Activated T-helper 2 cell treated with anti-CD3 and anti-CD28 coated beads, Interferon-gamma antibody, Interleukin-2, Interleukin-4, amounts not matched to agents 10 μg/mL and 5 μg/mL and 100 μg/mL, durations not matched to agents 14 hours and 24 hours and 36 hours (primary cell): ENCODE data around the gene PPP4R1. TPM values are rescaled to one million over a fixed set of nuclear protein-coding genes. Genes with fewer than 3 reads are reported as not detected.

Source experiments
- DNase-seq: peaks from one replicate; pipeline ENCODE4 v3.0.0; 2021; ENCODE audit warnings: low spot score
- H3K27ac Mint-ChIP-seq: one replicate; pipeline ENCODE4 v1.8.0; 2021; ENCODE audit warnings: mixed read lengths
- H3K27me3 Mint-ChIP-seq: one replicate; pipeline ENCODE4 v1.8.0; 2021; ENCODE audit warnings: low read depth, mixed read lengths
- H3K36me3 Mint-ChIP-seq: one replicate; pipeline ENCODE4 v1.8.0; 2021; ENCODE audit warnings: low read depth, mixed read lengths
- H3K4me1 Mint-ChIP-seq: one replicate; pipeline ENCODE4 v1.8.0; 2021; ENCODE audit warnings: low read depth, mixed read lengths
- H3K4me3 Mint-ChIP-seq: one replicate; pipeline ENCODE4 v1.8.0; 2021; ENCODE audit warnings: low read depth, mild to moderate bottlenecking, moderate library complexity, mixed read lengths
- H3K9me3 Mint-ChIP-seq: one replicate; pipeline ENCODE4 v1.8.0; 2021; ENCODE audit warnings: mixed read lengths
- intact Hi-C: fragments of 100-400 bp; cut with micrococcal nuclease; formaldehyde crosslinking; loops from one replicate; pipeline ENCODE4 v1.15.1; 2023
- total RNA-seq: library from RNA; stranded (reverse); gene quantifications from 2 replicates; pipeline ENCODE4 v1.2.3, GENCODE V29; 2022

The PPP4R1 gene
- total RNA-seq, 1 donor from 2014 or later = 44.3 TPM

DNA sequence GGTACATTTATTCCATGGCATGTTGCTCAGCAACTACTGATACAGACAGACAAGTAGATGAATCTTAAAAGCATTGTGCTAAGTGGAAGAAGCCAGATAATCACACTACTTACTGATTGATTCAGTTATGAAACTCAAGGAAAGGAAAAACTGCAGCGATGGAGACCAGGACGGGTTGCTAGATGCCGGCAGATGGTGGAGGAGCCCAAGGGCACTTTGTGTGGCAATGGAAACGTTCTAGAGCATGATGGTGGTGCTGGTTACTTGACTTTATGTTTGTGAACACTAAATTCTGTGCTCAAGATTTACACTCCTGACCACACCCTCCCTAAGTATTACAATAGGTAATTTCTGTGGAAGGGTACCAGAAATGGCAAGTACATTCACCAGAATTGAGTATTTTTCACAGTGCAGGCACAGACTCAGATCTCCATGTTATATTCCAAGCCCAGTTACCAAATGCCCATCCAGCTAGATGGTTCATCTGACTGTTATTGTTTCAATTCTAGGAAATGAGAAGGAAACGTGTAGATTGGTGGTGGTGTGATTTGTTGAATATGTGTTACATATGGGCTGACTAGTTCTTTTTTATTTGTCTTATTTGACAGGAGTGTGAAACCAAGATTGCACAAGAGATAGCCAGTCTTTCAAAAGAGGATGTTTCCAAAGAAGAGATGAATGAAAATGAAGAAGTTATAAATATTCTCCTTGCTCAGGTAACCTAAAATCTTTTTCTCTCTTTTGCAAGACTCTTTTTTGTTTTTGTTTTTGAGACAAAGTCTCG lies 83.9 kb downstream of the PPP4R1 start:
- DNase-seq = no peak
- Mint-ChIP-seq H3K27ac (no peak overlapping the region), H3K4me3 (no peak overlapping the region), H3K9me3 (peaks cover 18% of the 10 kb centered on the region), H3K27me3 (no peaks in the 10 kb centered on the region), H3K4me1 (peaks cover 9% of the 10 kb centered on the region), H3K36me3 (peaks cover 73% of the 10 kb centered on the region)
- intact Hi-C loops = no loop called here

DNA sequence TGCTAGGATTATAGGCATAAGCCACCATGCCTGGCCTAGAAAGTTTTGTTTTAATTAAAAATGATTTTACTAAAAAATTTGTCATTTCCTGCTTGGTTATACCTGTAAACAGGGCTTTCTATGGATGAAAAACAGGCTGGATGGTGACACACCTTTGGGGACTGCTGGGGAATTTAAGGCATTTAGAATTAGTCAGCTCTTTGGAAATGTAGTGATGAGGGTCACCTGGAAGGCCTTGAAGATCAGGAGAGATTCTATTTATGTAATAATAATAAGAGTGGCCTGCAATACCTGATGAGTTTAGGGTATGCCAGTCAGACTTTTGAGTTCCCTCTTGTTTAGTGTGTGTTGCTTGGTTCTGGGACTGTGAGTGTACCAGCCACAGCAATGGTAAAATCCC lies 87.9 kb downstream of the PPP4R1 start:
- intact Hi-C loops = no loop called here
- peaks cover 71% of the 10 kb centered on the region for H3K36me3 Mint-ChIP-seq
- peaks cover 9% of the 10 kb centered on the region for H3K4me1 Mint-ChIP-seq
- DNase-seq = no peak
- no peak overlapping the region for H3K27ac Mint-ChIP-seq
- no peak overlapping the region for H3K4me3 Mint-ChIP-seq
- H3K9me3 Mint-ChIP-seq = peaks cover 18% of the 10 kb centered on the region
- no peaks in the 10 kb centered on the region for H3K27me3 Mint-ChIP-seq

DNA sequence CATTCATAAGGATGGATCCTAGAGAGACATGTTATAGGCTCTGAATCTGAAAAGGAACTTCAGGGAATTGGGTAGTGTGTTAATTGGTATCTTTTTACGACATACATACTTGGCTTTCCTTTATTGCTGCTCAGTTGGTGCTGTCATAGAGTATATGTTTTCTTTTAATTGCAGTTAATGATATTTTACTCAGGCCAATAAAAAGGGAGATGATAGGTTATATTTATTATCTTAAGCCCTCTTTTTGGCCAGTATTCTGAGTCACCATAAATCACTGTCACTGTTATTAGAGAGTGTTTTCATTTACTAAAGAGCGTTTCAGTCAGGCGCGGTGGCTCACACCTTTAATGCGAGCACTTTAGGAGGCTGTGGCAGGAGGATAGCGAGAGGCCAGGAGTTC lies 91.4 kb downstream of the PPP4R1 start:
- Mint-ChIP-seq H3K9me3 (peaks cover 10% of the 10 kb centered on the region), H3K4me1 (no peaks in the 10 kb centered on the region), H3K27ac (no peak overlapping the region), H3K36me3 (peaks cover 50% of the 10 kb centered on the region), H3K27me3 (no peaks in the 10 kb centered on the region), H3K4me3 (no peak overlapping the region)
- no peak for DNase-seq
- intact Hi-C loops = no loop called here

DNA sequence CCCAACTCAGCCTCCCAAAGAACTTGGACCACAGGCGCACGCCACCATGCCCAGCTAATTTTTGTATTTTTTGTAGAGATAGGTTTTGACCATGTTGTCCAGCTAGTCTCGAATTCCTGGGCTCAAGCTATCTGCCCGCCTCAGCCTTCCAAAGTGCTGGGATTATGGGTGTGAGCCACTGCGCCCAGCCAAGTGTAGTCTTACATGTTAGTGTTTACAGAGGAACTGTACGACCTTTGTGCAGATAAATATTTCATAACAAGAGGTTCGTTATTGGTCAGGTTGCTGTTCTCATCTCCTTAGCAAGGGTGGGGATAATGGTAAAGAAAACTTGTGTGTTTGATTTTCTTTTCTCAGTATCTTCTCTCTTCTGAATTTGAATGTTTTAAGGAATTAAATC lies 92.6 kb downstream of the PPP4R1 start:
- Mint-ChIP-seq H3K4me3 (no peak overlapping the region), H3K36me3 (peaks cover 45% of the 10 kb centered on the region), H3K9me3 (no peaks in the 10 kb centered on the region), H3K27me3 (no peaks in the 10 kb centered on the region), H3K4me1 (no peaks in the 10 kb centered on the region), H3K27ac (no peak overlapping the region)
- DNase-seq = no peak
- intact Hi-C loops = no loop called here

DNA sequence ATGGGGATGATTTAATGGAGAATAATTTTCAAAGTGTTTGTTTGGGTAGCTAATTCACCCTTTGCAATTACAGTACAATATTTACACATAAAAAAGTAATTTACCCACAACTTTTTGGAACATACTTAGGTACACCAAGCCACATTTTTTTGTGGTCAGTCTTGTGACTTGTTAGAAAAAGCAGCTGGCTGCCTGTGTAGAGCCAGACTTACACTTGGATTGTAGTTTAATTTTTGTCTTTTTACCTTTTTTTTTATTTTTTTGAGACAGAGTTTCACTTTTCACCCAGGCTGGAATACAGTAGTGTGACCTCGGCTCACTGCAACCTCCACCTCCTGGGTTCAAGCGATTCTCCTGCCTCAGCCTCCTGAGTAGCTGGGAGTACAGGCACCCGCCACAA lies 93.7 kb downstream of the PPP4R1 start:
- Mint-ChIP-seq H3K9me3 (no peaks in the 10 kb centered on the region), H3K4me3 (no peak overlapping the region), H3K36me3 (peaks cover 43% of the 10 kb centered on the region), H3K27me3 (no peaks in the 10 kb centered on the region), H3K27ac (no peak overlapping the region), H3K4me1 (no peaks in the 10 kb centered on the region)
- intact Hi-C loops = no loop called here
- DNase-seq = no peak

DNA sequence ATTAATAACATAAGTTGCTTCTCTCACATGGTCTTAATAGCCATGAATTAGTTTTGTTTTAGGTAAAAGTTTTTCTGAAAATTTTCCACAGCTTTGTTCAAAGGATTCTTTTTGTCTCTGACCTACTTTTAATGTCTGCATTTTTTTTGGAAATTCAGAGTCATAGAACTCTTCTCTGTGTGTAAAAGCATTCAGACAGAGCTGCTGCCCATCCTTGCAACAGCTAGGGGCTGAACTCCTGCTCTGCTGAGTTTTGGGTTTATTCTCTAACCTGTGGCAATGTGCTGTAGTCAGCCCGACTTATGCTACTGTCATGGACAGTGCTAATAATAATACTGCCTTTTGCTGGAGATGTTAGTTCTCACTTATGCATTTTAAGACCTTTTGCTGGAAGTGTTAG lies 95.0 kb downstream of the PPP4R1 start:
- Mint-ChIP-seq H3K4me3 (no peak overlapping the region), H3K27me3 (no peaks in the 10 kb centered on the region), H3K27ac (no peak overlapping the region), H3K9me3 (no peaks in the 10 kb centered on the region), H3K4me1 (no peaks in the 10 kb centered on the region), H3K36me3 (peaks cover 32% of the 10 kb centered on the region)
- intact Hi-C loops = loop anchor here (5.0 kb wide), 2 partner anchors 42 to 447 kb away; partner anchors contain the start of gene RALBP1
- DNase-seq = no peak

DNA sequence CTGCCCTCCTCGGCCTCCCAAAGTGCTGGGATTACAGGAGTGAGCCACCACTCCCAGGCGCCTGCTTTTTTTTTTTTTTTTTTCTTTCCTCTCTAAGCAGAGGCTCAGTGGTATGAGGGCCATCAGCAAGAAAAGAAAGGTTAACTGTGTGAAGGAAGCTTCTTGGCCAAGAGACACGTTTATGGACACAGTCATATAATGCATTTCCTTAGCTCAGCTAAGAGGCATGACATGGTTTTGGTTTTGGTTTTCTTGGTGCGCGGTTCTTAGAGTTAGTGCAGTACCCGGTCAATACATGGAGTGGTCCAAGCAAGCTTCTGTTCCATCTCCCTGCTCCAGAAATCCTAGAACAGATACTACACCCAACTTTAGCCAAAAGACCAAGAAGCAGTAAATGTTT lies 96.5 kb downstream of the PPP4R1 start:
- Mint-ChIP-seq H3K27ac (no peak overlapping the region), H3K4me3 (no peak overlapping the region), H3K9me3 (no peaks in the 10 kb centered on the region), H3K4me1 (no peaks in the 10 kb centered on the region), H3K27me3 (no peaks in the 10 kb centered on the region), H3K36me3 (peaks cover 30% of the 10 kb centered on the region)
- no peak for DNase-seq
- intact Hi-C loops = loop anchor here (5.0 kb wide), 2 partner anchors 41 to 446 kb away; partner anchors contain the start of gene RALBP1

DNA sequence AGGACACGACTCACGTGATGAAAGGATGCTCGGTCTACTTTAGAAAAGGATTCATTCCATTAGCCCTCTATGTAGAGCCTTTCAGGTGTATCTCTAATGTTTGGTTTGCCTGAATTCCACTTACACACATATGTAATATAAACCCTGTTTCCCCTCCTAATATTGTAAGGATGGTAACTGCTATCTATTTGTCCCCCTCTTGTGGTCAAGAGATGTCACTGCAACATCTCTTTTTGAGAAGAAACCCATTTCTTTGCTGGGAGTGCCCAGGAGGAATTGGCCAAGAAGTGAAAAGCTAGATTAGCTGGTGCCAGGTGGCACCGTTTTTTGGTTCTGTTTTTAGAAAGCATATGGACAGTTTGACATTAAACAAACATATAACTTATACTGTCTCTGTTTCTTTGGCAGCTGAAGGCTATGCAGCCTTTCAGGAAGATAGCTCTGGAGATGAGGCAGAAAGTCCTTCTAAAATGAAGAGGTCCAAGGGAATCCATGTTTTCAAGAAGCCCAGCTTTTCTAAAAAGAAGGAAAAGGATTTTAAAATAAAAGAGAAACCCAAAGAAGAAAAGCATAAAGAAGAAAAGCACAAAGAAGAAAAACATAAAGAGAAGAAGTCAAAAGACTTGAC lies 97.8 kb downstream of the PPP4R1 start:
- no peaks in the 10 kb centered on the region for H3K4me1 Mint-ChIP-seq
- no peak for DNase-seq
- H3K36me3 Mint-ChIP-seq = peaks cover 25% of the 10 kb centered on the region
- H3K9me3 Mint-ChIP-seq = no peaks in the 10 kb centered on the region
- intact Hi-C loops = loop anchor here (5.0 kb wide), 2 partner anchors 39 to 444 kb away; partner anchors contain the start of gene RALBP1
- no peak overlapping the region for H3K27ac Mint-ChIP-seq
- no peak overlapping the region for H3K4me3 Mint-ChIP-seq
- no peaks in the 10 kb centered on the region for H3K27me3 Mint-ChIP-seq

DNA sequence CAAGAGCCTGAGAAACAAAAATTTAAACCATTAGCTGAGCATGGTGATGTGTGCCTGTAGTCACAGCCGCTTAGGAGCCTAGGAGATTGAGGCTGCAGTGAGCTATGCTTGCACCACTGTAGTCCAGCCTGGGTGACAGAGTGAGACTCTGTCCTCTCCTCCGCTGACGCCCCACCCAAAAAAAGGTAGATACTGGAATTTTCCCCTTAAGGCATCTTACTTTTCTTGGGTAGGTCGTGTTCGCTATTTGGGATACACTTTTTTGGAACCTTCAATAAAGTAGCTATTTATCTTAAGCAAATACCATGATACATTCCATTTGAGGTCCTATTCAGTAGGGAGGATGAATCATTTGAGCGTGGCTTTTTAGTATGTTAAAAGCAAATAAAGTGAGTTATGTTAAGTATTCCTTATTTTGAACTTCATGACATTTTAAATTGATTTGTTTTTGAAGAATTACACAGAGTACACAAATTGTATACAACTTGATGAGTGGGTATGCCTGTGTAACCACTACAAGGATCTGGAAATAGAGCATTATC lies 100.3 kb downstream of the PPP4R1 start:
- Mint-ChIP-seq H3K9me3 (no peaks in the 10 kb centered on the region), H3K27ac (no peak overlapping the region), H3K4me3 (no peak overlapping the region), H3K27me3 (no peaks in the 10 kb centered on the region), H3K4me1 (no peaks in the 10 kb centered on the region), H3K36me3 (peaks cover 22% of the 10 kb centered on the region)
- intact Hi-C loops = no loop called here
- no peak for DNase-seq

DNA sequence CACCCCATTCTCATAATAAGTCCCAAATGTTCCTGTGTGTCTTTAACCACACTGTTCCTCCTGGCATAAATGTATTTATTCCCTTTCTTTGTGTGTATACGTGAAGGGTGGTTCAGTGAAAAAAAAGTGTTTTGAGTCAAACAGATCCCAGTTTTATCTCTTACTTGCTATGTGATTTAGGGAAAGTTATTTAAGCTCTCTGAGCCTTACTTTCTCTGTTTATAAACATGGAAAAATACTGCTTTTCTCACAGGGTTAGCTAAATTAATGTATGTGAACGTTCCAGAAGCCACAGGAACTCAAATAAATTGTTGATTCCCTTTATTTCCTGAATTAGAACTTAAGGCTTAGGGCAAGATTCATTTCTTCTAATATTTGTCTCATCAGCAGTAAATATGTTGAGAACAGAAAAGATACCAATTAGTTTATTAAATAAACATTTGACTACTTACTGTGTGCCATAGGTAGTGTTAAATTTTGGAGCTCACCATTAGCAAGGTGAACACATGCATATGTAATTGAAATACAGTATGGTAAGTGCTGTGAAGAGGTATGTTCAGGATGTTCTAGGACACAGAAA lies 105.8 kb downstream of the PPP4R1 start:
- Mint-ChIP-seq H3K4me1 (peaks cover 3% of the 10 kb centered on the region), H3K9me3 (no peaks in the 10 kb centered on the region), H3K4me3 (no peak overlapping the region), H3K27ac (no peak overlapping the region), H3K27me3 (no peaks in the 10 kb centered on the region), H3K36me3 (no peaks in the 10 kb centered on the region)
- no peak for DNase-seq
- intact Hi-C loops = no loop called here

DNA sequence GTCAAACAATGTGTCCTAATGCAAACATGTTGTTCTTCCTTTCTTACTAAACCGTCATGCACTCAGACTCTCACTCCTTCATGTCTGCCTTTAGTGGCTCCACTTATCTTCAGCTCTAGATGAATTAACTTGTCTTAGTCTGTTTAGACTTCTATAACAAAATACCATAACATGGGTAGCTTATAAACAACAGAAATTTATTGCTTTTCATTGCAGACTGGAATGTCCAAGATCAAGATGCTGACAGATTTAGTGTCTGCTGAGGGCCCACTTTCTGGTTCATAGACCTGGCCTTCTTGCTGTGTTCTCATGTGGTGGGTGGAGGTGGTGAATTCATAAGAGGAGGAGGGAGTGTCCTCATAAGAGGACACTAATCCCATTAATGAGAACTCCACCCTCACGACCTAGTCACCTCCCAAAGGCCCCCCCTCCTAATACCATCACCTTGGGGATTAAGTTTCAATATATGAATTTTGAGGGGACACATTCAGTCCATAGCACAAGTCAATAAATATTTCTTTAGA lies 106.7 kb downstream of the PPP4R1 start:
- H3K27me3 Mint-ChIP-seq = no peaks in the 10 kb centered on the region
- intact Hi-C loops = no loop called here
- no peak for DNase-seq
- H3K9me3 Mint-ChIP-seq = peaks cover 4% of the 10 kb centered on the region
- H3K4me1 Mint-ChIP-seq = peaks cover 3% of the 10 kb centered on the region
- no peak overlapping the region for H3K27ac Mint-ChIP-seq
- peaks cover 9% of the 10 kb centered on the region for H3K36me3 Mint-ChIP-seq
- no peak overlapping the region for H3K4me3 Mint-ChIP-seq

DNA sequence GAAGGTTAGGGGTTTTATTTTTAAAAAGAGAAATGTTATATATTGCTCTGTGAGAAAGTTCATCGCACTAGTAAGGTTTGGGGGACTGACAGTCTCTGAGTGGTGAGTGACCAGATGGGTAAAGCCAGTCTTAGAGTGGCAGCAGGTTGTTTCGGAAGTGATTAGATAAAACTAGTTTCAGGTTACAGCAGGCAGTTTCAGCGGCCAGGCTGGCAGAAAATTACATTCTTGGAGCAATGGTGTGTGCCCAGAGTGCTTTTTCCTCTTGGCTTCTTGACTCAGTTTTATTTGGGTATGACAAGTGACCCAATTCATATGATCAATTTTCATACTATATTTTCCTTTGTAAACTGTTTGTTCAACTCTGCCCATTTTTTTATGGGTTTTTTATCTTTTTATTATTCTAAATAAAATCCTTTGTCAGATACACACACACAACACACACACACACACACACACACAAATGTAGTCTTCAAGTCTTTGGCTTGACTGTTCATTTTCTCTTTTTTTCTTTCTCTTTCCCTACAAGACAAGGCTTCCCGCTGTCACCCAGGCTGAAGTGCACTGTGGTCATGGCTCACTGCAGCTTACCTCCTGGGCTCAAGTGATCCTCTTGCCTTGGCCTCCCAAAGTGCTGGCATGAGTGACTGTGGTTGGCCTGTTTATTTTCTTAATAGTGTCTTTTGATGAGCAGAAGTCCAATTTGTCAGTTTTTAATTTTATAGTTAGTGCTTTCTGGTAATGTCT lies 108.1 kb downstream of the PPP4R1 start:
- no peaks in the 10 kb centered on the region for H3K27me3 Mint-ChIP-seq
- intact Hi-C loops = no loop called here

More for the DNA sequence above, 108.1 kb downstream of the PPP4R1 start:
- Mint-ChIP-seq H3K4me1 (peaks cover 3% of the 10 kb centered on the region), H3K36me3 (peaks cover 22% of the 10 kb centered on the region), H3K27ac (no peak overlapping the region), H3K4me3 (no peak overlapping the region), H3K9me3 (peaks cover 14% of the 10 kb centered on the region)
- DNase-seq = no peak
